IMR-90 (cell line): Measurements from ENCODE around the gene SORBS1. TPM values are rescaled to one million over a fixed set of nuclear protein-coding genes. Genes with fewer than 3 reads are reported as not detected.
A peak's percentile ranks its signal among the peaks of the same experiment; 100 is the strongest.

Source experiments
- ATAC-seq: fragments of 200-7000 bp; cut with Tn5 transposase; 2 replicates; pipeline ENCODE4 v1.9.1; 2020; ENCODE audit warnings: low read depth, mild to moderate bottlenecking, moderate library complexity
- BruUV-seq: library from RNA; stranded (reverse); fragments of 400-500 nt; replicated peaks from 2 replicates; lab custom pipeline; 2021; lab: Mats Ljungman, UMichigan
- CTCF ChIA-PET: fragments of 300-600 bp; formaldehyde crosslinking; extraction: SDS; loops from one replicate; lab custom pipeline; 2021; ENCODE audit warnings: antibody characterized with exemption; lab: Yijun Ruan, JAX
- POLR2A ChIA-PET: fragments of 300-600 bp; sonication (Branson Sonifier 250); formaldehyde crosslinking; loops from one replicate; lab custom pipeline; 2022; ENCODE audit warnings: antibody characterized with exemption; ENCODE audit not compliant: unreplicated experiment; lab: Charles Lee
- DNase-seq: peaks from one replicate; pipeline ENCODE4 v3.0.0; 2013
- H2AFZ ChIP-seq: replicated peaks from 2 replicates; pipeline ENCODE3; 2013; ENCODE audit warnings: low read length, mild to moderate bottlenecking; ENCODE audit not compliant: poor library complexity
- H2AK5ac ChIP-seq: 2 replicates; pipeline ENCODE4 v1.6.1; 2013; ENCODE audit warnings: low read depth, low read length, inconsistent platforms
- H2AK9ac ChIP-seq: replicated peaks from 2 replicates; pipeline ENCODE3; 2013; ENCODE audit warnings: mild to moderate bottlenecking, low read depth, low read length, moderate library complexity; ENCODE audit not compliant: poor library complexity
- H2BK120ac ChIP-seq: 2 replicates; pipeline ENCODE4 v1.6.1; 2013; ENCODE audit warnings: low read depth, low read length, inconsistent platforms
- H2BK15ac ChIP-seq: 3 replicates; pipeline ENCODE4 v1.6.1; 2013; ENCODE audit warnings: low read depth, low read length, inconsistent platforms
- H2BK20ac ChIP-seq: 2 replicates; pipeline ENCODE4 v1.6.1; 2013; ENCODE audit warnings: low read depth, mild to moderate bottlenecking, inconsistent platforms, low read length, moderate library complexity
- H2BK5ac ChIP-seq: 2 replicates; pipeline ENCODE4 v1.6.1; 2013; ENCODE audit warnings: mild to moderate bottlenecking, low read depth, low read length, inconsistent platforms; ENCODE audit not compliant: poor library complexity, severe bottlenecking
- H3K14ac ChIP-seq: replicated peaks from 2 replicates; pipeline ENCODE4 v1.6.1; 2013; ENCODE audit warnings: low read depth, low read length, inconsistent platforms
- H3K18ac ChIP-seq: 2 replicates; pipeline ENCODE4 v1.6.1; 2013; ENCODE audit warnings: low read depth, low read length, control low read depth
- H3K23ac ChIP-seq: 2 replicates; pipeline ENCODE4 v1.6.1; 2013; ENCODE audit warnings: low read depth, low read length, inconsistent platforms
- H3K27ac ChIP-seq: 2 replicates; pipeline ENCODE4 v1.5.1; 2013; ENCODE audit warnings: mild to moderate bottlenecking, control low read depth, low read length; ENCODE audit not compliant: insufficient read depth
- H3K27me3 ChIP-seq: 2 replicates; pipeline ENCODE4 v1.6.1; 2013; ENCODE audit warnings: low read length; ENCODE audit not compliant: control insufficient read depth, insufficient read depth
- H3K36me3 ChIP-seq: 2 replicates; pipeline ENCODE4 v1.6.1; 2013; ENCODE audit warnings: low read length, mixed read lengths; ENCODE audit not compliant: control insufficient read depth, insufficient read depth
- H3K4ac ChIP-seq: 2 replicates; pipeline ENCODE4 v1.6.1; 2013; ENCODE audit warnings: low read depth, low read length, inconsistent platforms
- H3K4me1 ChIP-seq: 2 replicates; pipeline ENCODE4 v1.6.1; 2013; ENCODE audit warnings: low read length, mixed read lengths; ENCODE audit not compliant: control insufficient read depth, insufficient read depth
- H3K4me2 ChIP-seq: 2 replicates; pipeline ENCODE4 v1.6.1; 2013; ENCODE audit warnings: low read depth, mild to moderate bottlenecking, control low read depth, low read length, moderate library complexity
- H3K4me3 ChIP-seq: 2 replicates; pipeline ENCODE4 v1.5.1; 2013; ENCODE audit warnings: low read depth, mild to moderate bottlenecking, control low read depth, low read length, moderate library complexity; ENCODE audit not compliant: insufficient read depth
- H3K56ac ChIP-seq: 2 replicates; pipeline ENCODE4 v1.6.1; 2013; ENCODE audit warnings: low read length, inconsistent platforms; ENCODE audit not compliant: insufficient read depth; ENCODE audit errors: extremely low read depth
- H3K79me1 ChIP-seq, 2 experiments: 2 replicates each; pipeline ENCODE4 v1.6.1; 2013; ENCODE audit warnings: low read length in 2 of 2, inconsistent platforms in 1 of 2, low read depth in 1 of 2
- H3K9ac ChIP-seq: 2 replicates; pipeline ENCODE4 v1.6.1; 2013; ENCODE audit warnings: low read depth, low read length, control low read depth
- H3K9me1 ChIP-seq: 2 replicates; pipeline ENCODE4 v1.6.1; 2013; ENCODE audit warnings: low read length, inconsistent platforms; ENCODE audit not compliant: insufficient read depth
- H3K9me3 ChIP-seq: 2 replicates; pipeline ENCODE4 v1.6.1; 2013; ENCODE audit warnings: low read length; ENCODE audit not compliant: control insufficient read depth, insufficient read depth
- H4K20me1 ChIP-seq: 2 replicates; pipeline ENCODE4 v1.6.1; 2013; ENCODE audit warnings: low read length, inconsistent platforms; ENCODE audit not compliant: insufficient read depth
- H4K5ac ChIP-seq: 2 replicates; pipeline ENCODE4 v1.6.1; 2013; ENCODE audit warnings: mild to moderate bottlenecking, low read depth, low read length, control low read depth
- H4K8ac ChIP-seq, 2 experiments: 2 replicates each; pipeline ENCODE4 v1.6.1; 2013; ENCODE audit warnings: low read depth in 2 of 2, low read length in 2 of 2, control low read depth in 1 of 2, inconsistent platforms in 1 of 2
- H4K91ac ChIP-seq: 2 replicates; pipeline ENCODE4 v1.6.1; 2013; ENCODE audit warnings: low read depth, low read length, inconsistent platforms; ENCODE audit not compliant: insufficient read depth
- BHLHE40 ChIP-seq: fragments of 150-350 bp; IDR thresholded peaks from 2 replicates; pipeline ENCODE4 v1.6.1; 2016; ENCODE audit warnings: mild to moderate bottlenecking, low read depth, low read length
- CEBPB ChIP-seq: IDR thresholded peaks from 2 replicates; pipeline ENCODE4 v1.6.1; 2012; ENCODE audit warnings: low read depth, low read length, improper control_type of control experiment
- FOS ChIP-seq: fragments of 150-350 bp; IDR thresholded peaks from 2 replicates; pipeline ENCODE4 v1.6.1; 2016; ENCODE audit warnings: low read depth, low read length
- MAFK ChIP-seq: IDR thresholded peaks from 2 replicates; pipeline ENCODE4 v1.6.1; 2012; ENCODE audit warnings: low read depth, low read length, improper control_type of control experiment
- MAZ ChIP-seq: IDR thresholded peaks from 2 replicates; pipeline ENCODE4 v1.6.1; 2012; ENCODE audit warnings: low read depth, mild to moderate bottlenecking, low read length, improper control_type of control experiment, moderate library complexity, borderline replicate concordance
- MXI1 ChIP-seq: IDR thresholded peaks from 2 replicates; pipeline ENCODE4 v1.6.1; 2012; ENCODE audit warnings: low read depth, mild to moderate bottlenecking, low read length, moderate library complexity, borderline replicate concordance
- POLR2A ChIP-seq: IDR thresholded peaks from 2 replicates; pipeline ENCODE4 v1.6.1; 2012; ENCODE audit warnings: mild to moderate bottlenecking, low read depth, low read length
- RAD21 ChIP-seq: IDR thresholded peaks from 2 replicates; pipeline ENCODE4 v1.6.1; 2012; ENCODE audit warnings: low read length, improper control_type of control experiment
- RCOR1 ChIP-seq: IDR thresholded peaks from 2 replicates; pipeline ENCODE4 v1.6.1; 2012; ENCODE audit warnings: mild to moderate bottlenecking, low read length, improper control_type of control experiment; ENCODE audit not compliant: insufficient replicate concordance
- SMC3 ChIP-seq: fragments of 150-350 bp; IDR thresholded peaks from 2 replicates; pipeline ENCODE4 v1.6.1; 2016; ENCODE audit warnings: low read depth, mild to moderate bottlenecking, antibody characterized with exemption, low read length, moderate library complexity
- WGBS, 2 experiments: methylation state at CpG; one replicate each; pipeline versions ENCODE4 v1.1.5 to v1.1.7; 2013; ENCODE audit warnings: missing lambda C conversion rate in 2 of 2; ENCODE audit not compliant: insufficient read length in 1 of 2; ENCODE audit errors: extremely low coverage in 2 of 2; 5-methylcytosine and 5-hydroxymethylcytosine counted together
- dilution Hi-C: fragments of 300-500 bp; cut with HindIII; formaldehyde crosslinking; loops from one replicate; pipeline ENCODE4 v1.14.3; 2018; ENCODE audit warnings: low sequenced_read_pairs; ENCODE audit not compliant: unreplicated experiment
- in situ Hi-C: fragments of 300-500 bp; cut with MboI; formaldehyde crosslinking; loops from 3 replicates; pipeline ENCODE4 v1.14.3; 2019; ENCODE audit warnings: low sequenced_read_pairs, inconsistent platforms, mixed read lengths
- intact Hi-C: fragments of 100-400 bp; cut with micrococcal nuclease; formaldehyde crosslinking; loops from 2 replicates; pipeline ENCODE4 v1.10.0; 2022
- polyA plus RNA-seq, 3 experiments: library from polyadenylated mRNA; depleted of rRNA; stranded (reverse); fragments of >200 nt; gene quantifications; 2 replicates each; pipeline ENCODE4 v1.2.3, GENCODE V29; 2012; ENCODE audit warnings: low replicate concordance in 1 of 3
- total RNA-seq: library from RNA; depleted of rRNA; stranded (reverse); fragments of >200 nt; gene quantifications from 2 replicates; pipeline ENCODE4 v1.2.3, GENCODE V29; 2012
- TF ChIP-seq, protein P1 (sequence below): conservative IDR thresholded peaks from 2 replicates; pipeline ENCODE4 v1.5.1; 2012; ENCODE audit warnings: mild to moderate bottlenecking, low read depth, low read length, improper control_type of control experiment
- TF ChIP-seq, protein P2 (sequence below): fragments of 150-350 bp; IDR thresholded peaks from 2 replicates; pipeline ENCODE4 v1.6.1; 2016; ENCODE audit warnings: low read depth, mild to moderate bottlenecking, low read length, moderate library complexity, borderline replicate concordance

Gene SORBS1
- total and polyA plus RNA-seq, 2 of the 4 experiments (the other 2 are of a cell fraction), result 0.18 to 0.32 TPM

DNA sequence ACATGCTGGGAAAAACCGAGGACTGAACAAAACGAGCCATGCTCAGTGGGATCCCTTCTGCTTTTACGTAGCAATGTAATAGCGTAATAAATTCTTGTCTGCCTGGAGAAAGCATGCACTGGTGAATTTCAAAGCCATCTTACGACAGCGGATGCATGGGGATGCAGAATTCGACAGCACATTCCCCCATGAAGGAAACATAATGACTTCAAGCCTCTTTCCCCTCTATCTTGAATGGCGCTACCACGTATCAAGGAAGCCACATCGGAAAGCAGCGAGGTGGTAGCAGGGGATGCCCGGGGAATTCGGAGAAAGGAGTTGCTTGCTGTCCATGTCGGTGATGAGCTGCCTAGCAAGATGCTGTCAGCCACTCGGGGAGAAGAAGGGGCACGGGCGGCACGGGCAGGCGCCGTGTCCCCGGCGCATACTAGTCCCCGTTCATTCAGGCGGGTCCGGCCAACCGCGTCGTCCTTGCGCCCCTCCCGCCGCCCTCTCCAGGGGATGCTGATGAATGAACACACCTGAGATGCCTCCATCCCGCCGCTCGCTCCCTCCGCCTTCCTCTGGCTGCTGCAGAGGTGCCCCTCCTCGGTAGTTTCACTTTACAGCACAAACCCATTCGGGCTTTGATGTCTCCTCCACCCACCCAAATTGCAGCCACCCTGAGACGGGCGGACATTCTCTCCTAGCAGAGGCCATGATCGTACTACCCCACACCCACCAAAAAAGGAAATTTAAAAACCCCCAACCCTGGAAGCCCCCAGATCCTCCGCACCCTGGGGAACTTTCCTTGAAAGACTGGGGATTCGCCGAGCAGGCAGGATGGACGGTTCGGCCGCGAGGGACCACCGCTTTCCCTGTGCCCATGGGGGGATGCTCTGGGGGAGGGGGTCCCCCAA lies 644 bp downstream of the SORBS1 start (continued):
- TF ChIP-seq RAD21 (no peak), BHLHE40 (no peak)

DNA sequence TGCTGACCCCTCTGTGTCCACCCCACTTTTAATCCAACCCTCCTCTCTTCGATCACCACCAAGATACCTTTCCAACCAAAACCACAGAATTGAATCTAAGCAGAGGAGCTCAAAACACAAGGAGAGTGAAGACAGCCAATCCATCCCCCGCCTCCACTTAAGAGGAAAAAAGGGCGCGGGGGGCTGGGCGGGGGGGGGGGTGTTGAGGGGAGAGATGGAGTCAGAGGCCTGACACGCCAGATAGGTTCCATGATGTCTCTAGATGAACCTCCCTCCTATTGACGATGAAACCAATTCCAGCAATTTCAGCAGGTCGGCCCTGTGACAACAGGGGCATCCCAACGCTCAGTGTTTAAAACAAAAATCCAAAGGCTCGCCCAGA lies 1.3 kb downstream of the SORBS1 start:
- H3K36me3 ChIP-seq, result no peaks in the 10 kb centered on the region
- H3K23ac ChIP-seq, result no peak overlapping the region
- H3K4me1 ChIP-seq, result no peaks in the 10 kb centered on the region
- BruUV-seq, result no TSS peak
- ATAC-seq (no peak), DNase-seq (no peak)
- no peaks in the 10 kb centered on the region for H3K9me3 ChIP-seq
- H4K91ac ChIP-seq, result no peak overlapping the region
- H4K5ac ChIP-seq, result no peak overlapping the region
- H3K56ac ChIP-seq, result no peak overlapping the region
- dilution Hi-C loops, result no loop called here
- no peak overlapping the region for H2BK120ac ChIP-seq
- H2AFZ ChIP-seq, result no peak overlapping the region
- no peak overlapping the region for H2AK5ac ChIP-seq
- POLR2A ChIA-PET, result no interaction called here
- no peaks in the 10 kb centered on the region for H4K20me1 ChIP-seq
- H4K8ac ChIP-seq, result no peak overlapping the region
- H3K79me1 ChIP-seq, result no peaks in the 10 kb centered on the region
- in situ Hi-C loops, result no loop called here
- no peak overlapping the region for H3K9ac ChIP-seq
- intact Hi-C loops, result loop anchor here (2.0 kb wide), 1 partner anchor 133 kb away; the partner anchor contains the start of gene TCTN3
- no peak overlapping the region for H2BK20ac ChIP-seq
- H3K4me3 ChIP-seq, result peak overlapping the region; percentile 68; the same call in 1 of the 2 replicates
- H3K27me3 ChIP-seq, result peaks cover 24% of the 10 kb centered on the region
- 8% methylated on average over 3 of the region's 10 CpGs; no CpG with 5 or more reads in 1 of the 2 experiments for WGBS, 2 experiments
- H2AK9ac ChIP-seq, result no peak overlapping the region
- H2BK15ac ChIP-seq, result no peak overlapping the region
- H3K9me1 ChIP-seq, result no peaks in the 10 kb centered on the region
- H3K27ac ChIP-seq, result no peak overlapping the region
- CTCF ChIA-PET, result interaction anchor here (0.6 kb wide), 1 partner anchor 715 kb away, joined by 3 read pairs; no protein-coding TSS in a partner anchor
- peak overlapping the region; percentile 97 for H3K4me2 ChIP-seq
- no peak overlapping the region for H2BK5ac ChIP-seq
- H3K4ac ChIP-seq, result no peak overlapping the region
- no peak overlapping the region for H3K18ac ChIP-seq
- no peak overlapping the region for H3K14ac ChIP-seq
- TF ChIP-seq MAFK, result no peak
- TF ChIP-seq, protein P1, sequence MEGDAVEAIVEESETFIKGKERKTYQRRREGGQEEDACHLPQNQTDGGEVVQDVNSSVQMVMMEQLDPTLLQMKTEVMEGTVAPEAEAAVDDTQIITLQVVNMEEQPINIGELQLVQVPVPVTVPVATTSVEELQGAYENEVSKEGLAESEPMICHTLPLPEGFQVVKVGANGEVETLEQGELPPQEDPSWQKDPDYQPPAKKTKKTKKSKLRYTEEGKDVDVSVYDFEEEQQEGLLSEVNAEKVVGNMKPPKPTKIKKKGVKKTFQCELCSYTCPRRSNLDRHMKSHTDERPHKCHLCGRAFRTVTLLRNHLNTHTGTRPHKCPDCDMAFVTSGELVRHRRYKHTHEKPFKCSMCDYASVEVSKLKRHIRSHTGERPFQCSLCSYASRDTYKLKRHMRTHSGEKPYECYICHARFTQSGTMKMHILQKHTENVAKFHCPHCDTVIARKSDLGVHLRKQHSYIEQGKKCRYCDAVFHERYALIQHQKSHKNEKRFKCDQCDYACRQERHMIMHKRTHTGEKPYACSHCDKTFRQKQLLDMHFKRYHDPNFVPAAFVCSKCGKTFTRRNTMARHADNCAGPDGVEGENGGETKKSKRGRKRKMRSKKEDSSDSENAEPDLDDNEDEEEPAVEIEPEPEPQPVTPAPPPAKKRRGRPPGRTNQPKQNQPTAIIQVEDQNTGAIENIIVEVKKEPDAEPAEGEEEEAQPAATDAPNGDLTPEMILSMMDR, result no peak
- TF ChIP-seq RCOR1, result no peak
- no peak for TF ChIP-seq SMC3
- TF ChIP-seq MAZ, result no peak
- no peak for TF ChIP-seq POLR2A
- no peak for TF ChIP-seq MXI1
- TF ChIP-seq CEBPB, result no peak
- TF ChIP-seq, protein P2, sequence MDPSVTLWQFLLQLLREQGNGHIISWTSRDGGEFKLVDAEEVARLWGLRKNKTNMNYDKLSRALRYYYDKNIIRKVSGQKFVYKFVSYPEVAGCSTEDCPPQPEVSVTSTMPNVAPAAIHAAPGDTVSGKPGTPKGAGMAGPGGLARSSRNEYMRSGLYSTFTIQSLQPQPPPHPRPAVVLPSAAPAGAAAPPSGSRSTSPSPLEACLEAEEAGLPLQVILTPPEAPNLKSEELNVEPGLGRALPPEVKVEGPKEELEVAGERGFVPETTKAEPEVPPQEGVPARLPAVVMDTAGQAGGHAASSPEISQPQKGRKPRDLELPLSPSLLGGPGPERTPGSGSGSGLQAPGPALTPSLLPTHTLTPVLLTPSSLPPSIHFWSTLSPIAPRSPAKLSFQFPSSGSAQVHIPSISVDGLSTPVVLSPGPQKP, result no peak
- no peak for TF ChIP-seq FOS
